HAP-1 (cell line): ENCODE results near the gene RTF2.

Experiments
- DNase-seq, 2 experiments: peaks; one replicate each; pipeline ENCODE4 v3.0.0-alpha.2; 2016 to 2020; ENCODE audit warnings: low spot score in 2 of 2
- H3K27me3 ChIP-seq: fragments of 250-450 bp; sonication (Bioruptor Pico); 2 replicates; pipeline ENCODE4 v1.5.1; 2020; ENCODE audit warnings: low read depth, mild to moderate bottlenecking, moderate library complexity
- H3K36me3 ChIP-seq: fragments of 250-450 bp; sonication (Bioruptor Pico); replicated peaks from 2 replicates; pipeline ENCODE4 v1.5.1; 2020; ENCODE audit warnings: mild to moderate bottlenecking
- H3K4me1 ChIP-seq: fragments of 250-450 bp; sonication (Bioruptor Pico); 2 replicates; pipeline ENCODE4 v1.5.1; 2020; ENCODE audit warnings: mild to moderate bottlenecking
- H3K4me3 ChIP-seq: fragments of 250-450 bp; sonication (Bioruptor Pico); 2 replicates; pipeline ENCODE4 v1.5.1; 2020; ENCODE audit warnings: mild to moderate bottlenecking, moderate library complexity
- H3K9me3 ChIP-seq: fragments of 250-450 bp; sonication (Bioruptor Pico); 2 replicates; pipeline ENCODE4 v1.5.1; 2020; ENCODE audit warnings: mild to moderate bottlenecking, moderate library complexity
- in situ Hi-C: fragments of 300-500 bp; cut with MboI; formaldehyde crosslinking; loops from 3 replicates; pipeline ENCODE4 v1.14.3; 2020; ENCODE audit warnings: low sequenced_read_pairs, inconsistent platforms, mixed read lengths

The RTF2 gene, protein sequence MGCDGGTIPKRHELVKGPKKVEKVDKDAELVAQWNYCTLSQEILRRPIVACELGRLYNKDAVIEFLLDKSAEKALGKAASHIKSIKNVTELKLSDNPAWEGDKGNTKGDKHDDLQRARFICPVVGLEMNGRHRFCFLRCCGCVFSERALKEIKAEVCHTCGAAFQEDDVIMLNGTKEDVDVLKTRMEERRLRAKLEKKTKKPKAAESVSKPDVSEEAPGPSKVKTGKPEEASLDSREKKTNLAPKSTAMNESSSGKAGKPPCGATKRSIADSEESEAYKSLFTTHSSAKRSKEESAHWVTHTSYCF

DNA sequence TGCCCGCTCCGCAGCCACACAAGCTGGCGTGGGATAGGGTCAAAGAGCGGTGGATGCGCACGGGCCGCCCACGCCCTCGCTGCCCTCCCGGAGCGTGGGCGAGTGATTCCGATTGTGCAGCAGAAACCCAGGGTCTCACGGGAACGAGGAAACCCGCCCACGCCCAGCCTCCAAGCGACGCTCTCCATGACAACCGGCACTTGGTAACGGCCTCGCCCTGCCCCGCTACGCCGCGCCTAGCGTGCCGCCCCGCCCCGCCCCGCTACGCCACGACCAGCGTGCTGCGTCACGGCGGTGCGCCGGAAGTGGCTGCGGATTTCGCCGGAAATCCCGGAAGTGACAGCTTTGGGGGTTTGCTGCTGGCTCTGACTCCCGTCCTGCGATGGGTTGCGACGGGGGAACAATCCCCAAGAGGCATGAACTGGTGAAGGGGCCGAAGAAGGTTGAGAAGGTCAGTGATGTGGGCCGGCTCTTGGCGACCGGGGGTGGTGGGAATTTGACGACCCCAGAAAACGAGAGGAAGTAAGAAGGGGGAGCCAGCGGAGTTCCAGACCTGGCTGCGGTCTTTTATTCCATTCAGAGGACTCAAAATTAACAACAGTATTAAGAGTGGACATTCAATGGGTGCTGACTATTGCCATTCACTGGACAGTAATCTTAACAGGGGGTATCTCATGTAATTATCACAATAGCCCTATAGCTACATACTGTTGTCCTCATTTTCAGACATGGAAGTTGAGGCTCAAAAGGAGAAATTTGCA is at the start of gene RTF2:
Gene RTF2, plus strand, starts transcription at position 312 of the 761 bp plus-strand sequence. Its CDS starts 71 bp downstream, at position 383.
- in situ Hi-C loops, result no loop called here

DNA sequence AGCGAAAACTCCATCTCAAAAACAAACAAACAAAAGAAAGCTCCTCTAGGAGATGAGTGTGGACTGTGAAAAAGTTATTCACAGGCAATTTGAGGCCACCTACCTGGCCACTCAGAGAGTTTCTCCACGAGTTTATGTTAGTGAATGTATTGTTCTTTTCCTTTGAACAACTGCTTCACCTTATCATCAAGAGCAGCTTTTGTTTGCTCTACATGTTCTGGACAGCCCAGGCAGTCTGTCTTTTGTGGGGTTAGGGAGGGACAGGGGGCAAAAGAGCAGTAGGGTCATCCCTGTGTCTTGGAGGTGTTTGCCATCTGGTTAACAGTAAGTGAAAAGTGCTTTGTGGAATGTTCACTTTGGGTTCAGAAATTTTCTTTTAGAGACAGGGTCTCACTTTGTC is 48.4 kb upstream of the RTF2 start:
- DNase-seq, result no peak
- Histone ChIP-seq H3K36me3 (no peaks in the 10 kb centered on the region), H3K9me3 (no peaks in the 10 kb centered on the region), H3K4me1 (no peaks in the 10 kb centered on the region), H3K4me3 (no peak overlapping the region), H3K27me3 (no peaks in the 10 kb centered on the region)
- in situ Hi-C loops, result no loop called here

More for the DNA sequence above, at the start of gene RTF2:
- Histone ChIP-seq H3K27me3 (no peaks in the 10 kb centered on the region), H3K4me1 (peaks cover 20% of the 10 kb centered on the region), H3K4me3 (peak within 1 kb of the TSS; percentile 87), H3K36me3 (peaks cover 10% of the 10 kb centered on the region), H3K9me3 (no peaks in the 10 kb centered on the region)
- DNase-seq, result peak; percentile 85 to 94

DNA sequence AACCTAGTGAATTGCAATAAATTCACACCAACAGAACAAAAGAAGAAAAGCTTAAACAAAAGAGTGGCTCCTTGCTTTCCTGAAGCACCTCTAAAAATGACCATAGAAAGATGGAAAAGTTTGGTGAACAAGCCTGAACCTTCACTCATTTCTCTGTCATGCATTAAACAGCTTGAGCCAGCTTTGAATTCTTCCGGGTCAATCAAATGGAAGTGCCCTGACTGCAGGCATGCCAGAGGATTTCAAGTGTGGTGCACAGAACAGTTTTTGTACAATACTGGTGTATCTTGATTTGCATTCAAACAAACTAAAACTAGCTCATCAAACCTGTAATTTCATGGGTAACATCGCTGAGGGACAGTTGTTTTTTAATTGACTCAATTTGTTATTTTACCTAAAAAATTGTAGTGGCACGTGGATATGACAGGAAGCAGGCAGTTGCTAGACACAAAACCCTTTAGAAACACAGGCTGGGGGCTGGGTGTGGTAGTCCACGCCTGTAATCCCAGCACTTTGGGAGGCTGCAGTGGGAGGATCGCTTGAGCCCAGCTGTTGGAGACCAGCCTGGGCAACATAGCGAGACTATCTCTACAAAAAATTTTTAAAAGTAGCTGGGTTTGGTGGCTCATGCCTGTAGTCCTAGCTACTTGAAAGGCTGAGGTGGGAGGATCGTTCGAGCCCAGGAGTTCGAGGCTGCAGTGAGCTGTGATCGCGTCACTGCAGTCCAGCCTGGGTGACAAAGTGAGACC is 47.3 kb upstream of the RTF2 start:
- Histone ChIP-seq H3K36me3 (no peaks in the 10 kb centered on the region), H3K27me3 (no peaks in the 10 kb centered on the region), H3K4me3 (no peak overlapping the region), H3K4me1 (no peaks in the 10 kb centered on the region), H3K9me3 (no peaks in the 10 kb centered on the region)
- DNase-seq, result no peak
- in situ Hi-C loops, result no loop called here

DNA sequence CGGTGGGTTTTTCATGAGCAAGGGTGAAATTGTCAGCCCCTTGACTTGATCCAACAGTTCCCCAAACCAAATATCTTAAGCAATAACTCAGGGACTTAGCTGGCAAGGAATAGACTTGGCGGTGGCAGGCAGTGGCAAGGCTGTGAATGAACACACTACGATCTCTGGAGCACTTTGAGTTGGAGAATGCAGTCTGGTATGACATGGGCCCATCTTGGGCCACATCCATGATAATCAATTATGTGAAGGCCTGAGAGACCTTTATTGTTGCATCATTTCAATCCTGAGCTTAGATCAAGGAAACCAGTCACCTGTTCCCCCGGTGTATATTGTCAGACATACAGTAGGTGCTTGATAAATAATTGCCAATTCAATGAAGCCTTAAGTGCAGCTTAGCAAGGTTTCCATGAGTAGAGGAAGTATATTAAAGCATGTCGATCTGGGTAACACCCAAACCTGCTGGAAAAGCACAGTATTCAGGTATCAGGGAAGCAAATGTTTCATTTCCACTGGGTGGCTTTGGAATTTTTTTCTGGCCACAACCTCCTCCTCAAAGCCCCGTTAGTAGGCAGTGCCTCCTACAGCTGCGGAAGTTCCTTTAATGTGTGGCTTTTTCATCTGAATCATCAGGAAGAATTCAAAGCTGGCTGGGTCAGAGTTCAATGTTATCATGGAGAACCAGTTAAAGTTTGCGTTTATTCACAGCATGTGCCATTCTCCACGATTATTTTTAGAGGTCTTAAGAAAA is 46.2 kb upstream of the RTF2 start:
- in situ Hi-C loops, result no loop called here
- no peaks in the 10 kb centered on the region for H3K36me3 ChIP-seq
- no peak overlapping the region for H3K4me3 ChIP-seq
- no peaks in the 10 kb centered on the region for H3K4me1 ChIP-seq
- DNase-seq, result no peak
- no peaks in the 10 kb centered on the region for H3K9me3 ChIP-seq
- no peaks in the 10 kb centered on the region for H3K27me3 ChIP-seq

DNA sequence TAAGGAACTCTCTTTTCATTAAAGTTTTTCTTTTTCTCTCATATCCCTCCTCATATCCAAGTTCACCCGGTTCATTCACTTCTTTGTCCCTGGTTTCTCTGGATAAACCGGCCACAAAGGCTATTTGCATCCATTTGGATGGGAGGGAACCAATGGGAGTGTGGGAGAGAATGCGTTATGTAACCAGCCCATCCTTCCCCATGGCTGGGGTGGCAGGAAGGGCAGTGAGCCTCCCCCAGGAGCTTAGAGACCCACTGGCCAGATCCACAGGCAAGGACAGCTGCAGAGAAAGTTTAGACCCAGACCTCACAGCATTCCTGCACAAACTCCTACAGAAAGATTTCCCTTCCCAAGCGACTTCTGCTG is 45.6 kb upstream of the RTF2 start:
- in situ Hi-C loops, result no loop called here
- no peaks in the 10 kb centered on the region for H3K9me3 ChIP-seq
- H3K4me1 ChIP-seq, result no peaks in the 10 kb centered on the region
- no peak for DNase-seq
- H3K4me3 ChIP-seq, result no peak overlapping the region
- no peaks in the 10 kb centered on the region for H3K36me3 ChIP-seq
- no peaks in the 10 kb centered on the region for H3K27me3 ChIP-seq

DNA sequence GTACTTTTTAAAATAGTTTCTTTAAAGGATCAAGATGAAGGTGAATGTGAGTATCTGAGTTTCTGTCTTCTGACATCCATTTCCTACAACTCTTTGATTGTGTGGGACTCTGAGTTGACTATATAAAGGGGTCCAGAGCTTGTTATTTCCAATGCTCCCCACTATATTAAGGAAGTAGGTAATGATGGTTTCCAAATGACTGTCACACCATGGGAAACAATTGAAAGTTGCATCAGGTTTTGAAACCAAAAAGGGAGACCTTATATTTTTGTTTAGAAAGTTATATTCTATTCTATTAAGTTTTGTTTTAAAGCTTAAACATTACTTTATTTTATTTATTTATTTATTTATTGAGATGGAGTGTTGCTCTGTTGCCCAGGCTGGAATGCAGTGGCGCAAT is 45.2 kb upstream of the RTF2 start:
- H3K36me3 ChIP-seq, result no peaks in the 10 kb centered on the region
- H3K4me1 ChIP-seq, result no peaks in the 10 kb centered on the region
- H3K9me3 ChIP-seq, result no peaks in the 10 kb centered on the region
- H3K27me3 ChIP-seq, result no peaks in the 10 kb centered on the region
- no peak for DNase-seq
- no peak overlapping the region for H3K4me3 ChIP-seq
- in situ Hi-C loops, result no loop called here

DNA sequence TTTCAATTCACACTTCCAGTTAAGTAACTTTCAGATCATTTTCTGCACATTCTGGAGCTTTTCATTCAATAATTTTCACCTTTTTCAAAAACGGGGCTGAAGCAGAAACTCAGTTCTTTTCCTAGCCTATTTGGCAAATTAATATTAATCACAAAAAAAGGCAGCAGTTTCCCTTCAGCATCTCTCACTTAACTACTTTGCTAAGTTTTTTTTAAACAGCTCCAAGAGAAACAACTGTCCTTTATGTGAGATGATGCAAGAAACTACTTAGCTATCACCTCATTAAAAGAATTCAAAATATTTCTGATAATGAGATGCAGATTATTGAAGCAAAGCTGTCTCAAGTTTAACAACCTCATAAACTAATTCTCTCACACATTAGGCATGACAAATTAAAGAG is 44.5 kb upstream of the RTF2 start:
- Histone ChIP-seq H3K4me1 (no peaks in the 10 kb centered on the region), H3K9me3 (no peaks in the 10 kb centered on the region), H3K4me3 (no peak overlapping the region), H3K27me3 (no peaks in the 10 kb centered on the region), H3K36me3 (no peaks in the 10 kb centered on the region)
- in situ Hi-C loops, result no loop called here
- DNase-seq, result no peak

DNA sequence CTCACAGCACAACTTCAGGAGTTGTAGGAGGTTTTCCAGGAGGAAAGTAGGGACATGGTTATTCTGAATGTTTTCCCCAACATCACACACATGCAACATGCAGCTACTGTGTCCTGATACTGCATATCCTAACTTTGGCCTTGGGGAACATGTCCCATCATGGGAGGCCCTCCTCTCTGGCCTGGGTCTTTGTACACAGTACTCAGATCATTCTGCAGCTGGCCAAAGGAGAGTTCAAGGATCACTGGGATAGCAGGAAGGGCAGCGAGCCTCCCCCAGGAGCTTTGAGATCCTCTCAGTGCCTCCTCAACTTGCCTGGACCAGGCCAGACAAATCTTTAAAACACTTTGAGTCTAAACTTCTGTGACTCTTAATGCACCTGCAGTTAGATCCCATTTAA is 43.5 kb upstream of the RTF2 start:
- H3K9me3 ChIP-seq, result no peaks in the 10 kb centered on the region
- no peak overlapping the region for H3K4me3 ChIP-seq
- H3K36me3 ChIP-seq, result no peaks in the 10 kb centered on the region
- H3K27me3 ChIP-seq, result no peaks in the 10 kb centered on the region
- no peaks in the 10 kb centered on the region for H3K4me1 ChIP-seq
- in situ Hi-C loops, result no loop called here
- no peak for DNase-seq

DNA sequence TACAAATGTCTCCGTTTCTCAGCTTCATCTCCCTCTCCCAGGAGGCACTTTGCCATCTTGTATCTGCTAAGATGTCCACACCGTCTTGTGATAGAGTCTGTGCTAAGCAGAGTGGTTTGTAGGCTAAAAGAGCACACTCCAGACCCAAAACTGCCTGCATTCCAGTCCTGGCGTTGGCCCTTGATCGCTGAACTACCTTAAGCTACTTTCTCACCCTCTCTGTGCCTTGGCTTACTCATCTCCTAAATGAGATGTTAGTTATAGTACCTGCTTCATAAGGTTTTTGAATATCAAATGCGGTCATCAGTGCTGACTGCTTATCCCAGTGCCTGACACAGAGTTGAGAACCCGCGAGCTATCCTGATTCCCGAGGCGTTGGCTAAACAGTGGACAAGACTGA is 42.4 kb upstream of the RTF2 start:
- H3K9me3 ChIP-seq, result no peaks in the 10 kb centered on the region
- H3K36me3 ChIP-seq, result no peaks in the 10 kb centered on the region
- no peaks in the 10 kb centered on the region for H3K27me3 ChIP-seq
- in situ Hi-C loops, result no loop called here
- peaks cover 1% of the 10 kb centered on the region for H3K4me1 ChIP-seq
- no peak for DNase-seq
- no peak overlapping the region for H3K4me3 ChIP-seq

DNA sequence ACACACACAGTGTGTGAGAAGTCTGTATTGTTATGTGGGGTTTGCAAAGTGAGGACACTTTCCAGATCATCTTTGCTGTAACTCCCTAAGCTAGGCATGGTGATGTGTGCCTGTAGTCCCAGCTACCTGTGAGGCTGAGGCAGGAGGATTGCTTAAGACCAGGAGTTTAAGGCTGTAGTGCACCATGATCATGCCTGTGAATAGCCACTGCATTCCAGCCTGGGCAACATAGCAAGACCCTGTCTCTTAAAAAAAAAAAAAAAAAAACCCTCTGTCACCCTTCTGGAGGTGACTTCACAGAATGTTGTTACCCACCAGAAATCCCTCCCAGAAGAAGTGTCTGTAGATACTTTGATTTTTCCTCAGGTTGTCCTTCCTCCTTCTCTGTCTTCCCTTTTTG is 41.5 kb upstream of the RTF2 start:
- DNase-seq, result no peak
- no peaks in the 10 kb centered on the region for H3K9me3 ChIP-seq
- H3K36me3 ChIP-seq, result no peaks in the 10 kb centered on the region
- in situ Hi-C loops, result no loop called here
- no peak overlapping the region for H3K4me3 ChIP-seq
- H3K4me1 ChIP-seq, result peaks cover 10% of the 10 kb centered on the region
- no peaks in the 10 kb centered on the region for H3K27me3 ChIP-seq

DNA sequence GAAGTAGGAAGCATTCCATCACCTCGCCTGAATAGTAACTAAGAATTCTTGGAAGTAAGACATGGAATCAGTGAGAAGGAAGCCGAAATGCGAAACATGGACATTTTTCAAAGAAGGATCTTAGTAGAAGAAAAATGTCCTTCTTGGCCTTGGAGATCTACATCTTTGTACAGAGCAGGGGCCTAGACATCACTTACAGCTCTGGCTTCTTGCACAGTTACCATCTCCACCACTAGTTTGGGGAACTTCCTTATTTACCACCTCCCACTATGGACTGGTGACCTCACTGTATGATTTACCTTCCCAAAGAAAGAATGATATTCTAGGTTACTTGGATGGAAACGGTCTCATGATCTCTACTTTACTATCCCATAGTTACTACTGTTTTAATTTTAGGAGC is 40.6 kb upstream of the RTF2 start:
- H3K4me1 ChIP-seq, result peaks cover 11% of the 10 kb centered on the region
- no peak overlapping the region for H3K4me3 ChIP-seq
- no peak for DNase-seq
- H3K27me3 ChIP-seq, result no peaks in the 10 kb centered on the region
- in situ Hi-C loops, result no loop called here
- H3K9me3 ChIP-seq, result no peaks in the 10 kb centered on the region
- no peaks in the 10 kb centered on the region for H3K36me3 ChIP-seq

DNA sequence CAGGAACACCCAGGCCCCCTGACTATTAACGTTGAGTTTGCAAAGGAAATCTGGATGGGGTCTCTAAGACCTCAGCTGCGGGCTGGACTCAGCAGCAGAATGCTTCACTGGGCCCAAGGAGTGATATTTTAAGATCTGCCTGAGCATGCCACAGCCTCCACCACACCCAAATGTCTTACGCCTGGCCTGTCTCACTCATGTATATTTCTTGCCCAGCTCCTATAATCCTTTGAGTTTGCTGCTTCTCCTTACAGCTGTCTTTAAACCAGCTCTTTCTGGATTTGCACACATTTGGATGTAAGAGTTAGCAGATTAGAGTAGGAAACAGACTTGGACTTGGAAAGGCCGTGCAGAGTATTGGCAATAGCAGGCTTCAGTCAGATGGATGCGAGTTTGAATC is 40.0 kb upstream of the RTF2 start:
- no peak for DNase-seq
- H3K27me3 ChIP-seq, result no peaks in the 10 kb centered on the region
- H3K36me3 ChIP-seq, result no peaks in the 10 kb centered on the region
- H3K9me3 ChIP-seq, result no peaks in the 10 kb centered on the region
- peaks cover 11% of the 10 kb centered on the region for H3K4me1 ChIP-seq
- in situ Hi-C loops, result no loop called here
- H3K4me3 ChIP-seq, result no peak overlapping the region

DNA sequence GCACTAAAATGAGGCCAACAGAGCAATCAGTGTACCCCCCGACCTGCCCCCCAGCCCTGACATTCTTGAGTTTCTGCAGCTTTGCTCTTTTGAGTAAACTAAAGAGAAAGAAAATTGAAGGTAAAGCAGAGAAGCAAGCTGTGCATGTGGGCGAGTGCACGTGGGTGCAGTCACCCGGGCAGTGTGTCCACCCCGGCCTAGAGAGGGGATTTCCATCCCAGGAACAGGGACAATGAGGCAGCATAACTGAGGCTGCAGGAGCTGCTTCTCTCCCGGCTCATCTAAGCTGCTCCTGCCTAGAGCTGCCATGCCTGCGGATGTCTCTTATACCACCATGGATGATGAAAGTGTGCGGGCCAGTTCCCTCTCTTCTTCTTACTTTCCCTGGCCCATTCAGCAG is 39.5 kb upstream of the RTF2 start:
- in situ Hi-C loops, result no loop called here
- peaks cover 11% of the 10 kb centered on the region for H3K4me1 ChIP-seq
- no peak overlapping the region for H3K4me3 ChIP-seq
- H3K36me3 ChIP-seq, result no peaks in the 10 kb centered on the region
- no peak for DNase-seq
- H3K27me3 ChIP-seq, result no peaks in the 10 kb centered on the region
- no peaks in the 10 kb centered on the region for H3K9me3 ChIP-seq
